NCI-H2196 treated with DMSO at 0.1 percent for 48 hours (cell line): ENCODE data around the gene CAMTA1.

ENCODE experiments used
- DNase-seq: peaks from one replicate; lab custom pipeline; 2025; ENCODE audit not compliant: unreplicated experiment; lab: John Stamatoyannopoulos, UW

CAMTA1 gene

DNA sequence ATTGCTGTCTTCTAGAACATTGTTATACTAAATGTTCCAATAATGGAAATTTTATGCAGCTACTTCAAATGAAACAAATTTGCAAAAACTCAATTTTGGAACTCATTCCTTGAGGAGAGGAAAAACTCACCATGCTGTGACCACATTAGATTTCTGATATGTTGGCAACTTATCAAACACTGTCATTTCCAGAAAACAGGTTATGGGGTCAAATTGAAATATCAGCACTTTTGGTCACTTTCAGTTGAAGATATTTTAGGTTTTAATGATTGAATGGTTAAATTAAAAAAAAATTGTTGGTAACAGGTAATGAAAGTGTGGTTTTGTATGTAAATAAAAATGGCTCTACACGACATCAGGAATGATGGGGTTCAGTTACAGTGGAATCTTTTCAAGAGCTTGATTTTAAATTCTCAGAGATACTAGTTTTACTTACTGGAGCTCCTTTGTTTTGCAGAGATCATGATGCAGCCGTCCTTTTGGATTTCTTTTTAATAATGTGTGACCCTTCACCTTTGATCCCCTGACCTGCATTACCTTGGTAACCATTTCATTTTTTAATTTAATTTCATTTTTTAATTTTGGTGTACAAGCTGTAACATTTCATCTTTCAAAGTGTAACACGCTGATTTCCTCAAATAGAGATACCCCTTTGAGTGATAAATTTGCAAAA lies 86.2 kb downstream of the CAMTA1 start:
- no peak for DNase-seq

DNA sequence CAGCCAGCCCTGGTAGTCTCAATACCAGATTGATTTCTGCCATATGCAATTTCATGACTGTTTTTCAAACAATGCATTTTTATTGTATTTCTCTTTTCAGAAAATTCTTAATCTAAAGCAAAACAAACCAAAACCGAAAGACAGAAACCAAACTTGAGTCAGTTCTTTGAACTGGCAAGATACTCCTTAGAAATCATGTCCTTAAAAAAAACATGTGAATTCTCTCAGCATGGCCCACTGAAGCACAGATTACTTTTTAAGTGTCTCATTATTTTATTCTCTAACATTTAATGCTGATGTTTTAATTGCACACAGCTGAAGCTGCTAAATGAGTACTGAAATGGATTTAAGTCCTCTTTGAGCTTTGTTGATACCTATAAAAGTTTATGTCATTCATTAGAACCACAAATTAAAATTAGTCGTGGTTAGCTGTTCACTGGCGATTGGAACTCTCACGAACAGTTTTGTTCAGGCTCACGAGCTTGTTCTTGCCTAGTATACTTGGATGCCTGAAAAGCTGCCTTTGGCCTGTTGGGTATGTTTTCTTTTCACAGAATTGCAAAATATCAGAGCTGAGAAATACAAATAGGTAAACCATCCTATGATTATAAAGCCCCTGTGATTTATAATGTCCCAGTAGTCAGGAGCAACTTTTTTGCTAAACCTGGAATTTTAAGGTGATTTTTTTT lies 87.5 kb downstream of the CAMTA1 start:
- DNase-seq, result no peak

DNA sequence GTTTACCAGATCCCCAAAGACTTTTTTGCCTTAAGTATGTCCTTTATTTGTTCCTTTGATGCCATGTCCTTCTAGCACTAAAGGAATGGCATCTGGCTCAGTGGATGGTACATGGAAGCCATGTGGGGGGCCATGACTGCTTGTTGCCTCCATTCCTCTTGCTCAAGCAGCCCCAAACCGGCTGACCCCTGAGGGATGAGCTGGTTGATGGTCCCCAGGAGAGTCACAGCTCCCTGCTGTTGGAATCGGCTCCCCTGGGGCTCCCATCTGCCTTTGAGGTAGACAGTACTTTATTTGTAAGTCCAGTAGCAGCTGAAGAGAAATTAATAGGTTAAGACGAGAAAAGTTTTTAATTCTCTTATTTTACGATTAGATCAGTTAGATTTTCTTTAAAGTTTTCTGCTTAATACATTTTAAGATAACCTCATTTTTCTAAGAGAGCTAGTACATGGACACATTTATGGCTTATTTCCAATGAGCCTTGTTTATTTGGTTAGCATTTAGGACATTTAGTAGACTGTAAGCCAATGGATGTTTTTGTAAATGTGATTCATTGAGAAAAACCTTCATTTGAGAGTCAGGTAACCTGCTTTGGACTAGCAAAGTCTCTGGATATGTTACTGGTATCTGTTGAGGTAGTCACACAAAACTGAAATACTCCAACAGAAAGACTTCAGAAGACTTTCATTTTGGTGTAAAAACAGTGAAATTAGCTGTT lies 88.2 kb downstream of the CAMTA1 start:
- no peak for DNase-seq

DNA sequence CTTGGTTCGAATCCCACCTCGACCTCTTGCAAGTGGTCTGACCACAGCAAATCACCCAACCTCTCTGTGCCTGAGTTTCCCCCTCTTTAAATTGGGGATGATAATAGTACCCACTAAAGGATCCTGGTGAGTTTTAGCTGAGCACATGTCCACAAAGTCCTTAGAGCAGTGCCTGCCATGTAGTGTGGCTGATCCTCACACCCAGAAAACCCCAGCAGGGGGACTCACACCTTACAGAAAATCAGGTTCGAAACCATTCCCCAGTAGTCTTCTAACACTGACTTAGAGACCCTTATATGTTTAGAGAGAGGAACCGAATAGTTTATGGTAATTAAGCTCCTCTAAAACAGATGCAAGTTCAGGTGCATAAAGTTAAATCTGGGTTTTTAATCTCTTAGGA lies 89.0 kb downstream of the CAMTA1 start:
- DNase-seq, result no peak

DNA sequence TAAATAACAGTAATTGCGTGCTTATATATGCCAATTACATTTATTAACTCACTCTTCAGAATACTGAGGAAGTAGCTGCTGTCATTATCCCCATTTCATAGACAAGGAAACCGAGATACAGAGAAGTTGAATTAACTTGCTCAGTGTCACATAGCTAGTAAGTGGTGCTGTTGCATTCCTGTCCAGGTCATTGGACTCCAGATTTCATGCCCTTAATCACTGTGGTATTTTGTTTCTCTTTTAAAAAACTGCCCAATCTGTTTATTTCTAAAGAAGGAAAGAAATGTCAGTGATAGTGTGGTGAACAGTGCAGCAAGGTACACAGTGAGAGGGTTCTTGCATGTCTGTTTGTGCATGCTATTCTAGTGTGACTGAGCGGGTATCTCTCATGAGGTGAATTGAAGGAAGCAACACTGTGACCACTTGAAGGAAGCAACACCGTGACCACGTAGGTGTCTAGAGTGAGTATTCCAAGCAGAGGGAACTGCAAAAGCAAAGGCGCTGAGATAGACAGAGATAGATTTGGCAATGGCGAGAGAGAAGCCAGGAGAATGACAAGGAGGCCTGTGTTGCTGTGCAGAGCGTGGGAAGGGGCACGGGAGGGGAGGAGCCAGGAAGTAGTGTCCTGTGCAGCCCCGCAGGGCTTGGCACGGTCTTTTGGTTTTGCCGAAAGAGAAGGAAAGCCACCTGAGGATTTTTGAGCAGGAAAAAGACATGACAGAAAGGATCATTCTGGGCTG lies 95.9 kb downstream of the CAMTA1 start:
- DNase-seq, result no peak

DNA sequence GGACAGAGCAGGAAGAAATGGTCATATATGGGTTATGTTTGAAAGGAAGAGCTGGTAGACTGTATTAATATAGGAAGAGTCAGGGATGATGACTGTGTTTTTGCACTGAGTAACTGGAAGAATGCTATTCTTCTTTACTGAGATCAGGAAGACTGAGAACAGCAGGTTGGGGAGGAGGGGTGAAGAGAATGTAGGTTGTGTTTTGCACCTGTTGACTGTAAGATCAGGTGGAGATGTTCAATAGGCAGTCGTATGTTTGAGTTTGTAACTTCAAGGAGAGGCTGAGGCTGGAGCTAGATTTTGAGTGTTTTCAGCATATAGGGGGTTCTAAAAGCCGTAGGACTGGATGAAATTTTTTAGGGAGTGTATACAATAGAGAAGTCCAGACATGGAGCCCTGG lies 97.2 kb downstream of the CAMTA1 start:
- DNase-seq, result no peak

DNA sequence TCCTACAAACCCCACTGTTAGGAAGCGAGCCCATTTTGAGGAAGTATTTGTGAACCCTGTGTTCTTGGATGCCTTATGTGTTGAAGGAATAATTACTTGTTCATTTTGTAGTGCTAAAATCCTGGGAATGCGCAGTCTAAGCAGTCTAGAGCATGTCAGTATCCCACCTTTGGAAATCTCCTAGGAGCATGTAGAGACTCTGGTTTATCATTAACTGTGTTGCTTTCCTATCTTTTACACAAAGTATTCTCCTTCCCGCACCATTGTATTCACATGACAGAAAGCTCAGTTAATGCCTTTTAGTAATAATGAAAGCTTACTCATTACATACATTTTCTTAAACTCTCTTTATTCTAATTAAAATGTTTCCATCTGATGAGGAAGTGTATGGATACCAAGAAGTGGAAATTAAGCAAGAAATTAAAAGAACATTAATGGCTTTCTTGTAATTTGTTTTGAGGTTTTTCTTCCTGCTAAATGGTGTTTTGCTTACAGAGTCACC lies 99.4 kb downstream of the CAMTA1 start:
- DNase-seq, result no peak

DNA sequence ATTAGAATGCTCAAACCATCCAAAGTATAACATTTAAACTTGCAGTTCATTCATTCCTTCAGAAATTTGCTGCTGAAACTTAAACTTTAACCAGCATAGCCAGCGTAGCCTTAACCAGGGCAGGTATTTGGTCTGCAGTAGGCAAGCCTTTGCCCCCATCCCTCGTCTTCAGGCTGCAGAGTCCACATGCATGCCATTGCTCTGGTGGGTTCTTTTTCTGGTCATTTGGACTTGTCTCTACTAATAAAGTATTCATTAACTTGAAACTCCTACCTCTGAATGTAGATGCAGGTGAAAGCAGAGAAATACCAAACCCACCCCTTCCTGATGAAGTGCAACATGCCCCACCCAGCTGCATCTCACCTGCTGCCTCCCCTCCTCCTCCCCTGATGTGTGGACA lies 100.2 kb downstream of the CAMTA1 start:
- no peak for DNase-seq

DNA sequence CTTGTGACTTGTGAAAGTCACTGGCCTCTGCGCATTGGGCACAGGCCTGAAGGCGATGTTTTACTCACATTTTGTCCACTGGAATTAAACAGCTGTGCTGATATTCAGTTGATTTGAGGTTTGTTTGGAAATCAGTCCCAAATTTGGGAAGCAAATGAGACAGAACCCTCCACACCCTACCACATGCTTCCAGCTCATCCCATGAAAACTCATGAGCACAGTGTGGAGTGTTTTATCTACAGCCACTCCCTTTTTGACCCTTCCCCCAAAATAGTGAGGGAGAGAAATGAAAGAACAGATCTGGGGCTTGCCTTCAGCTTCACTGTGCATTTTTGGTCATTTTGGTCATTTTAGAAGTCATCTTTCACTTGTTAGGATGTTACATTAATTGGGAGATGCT lies 101.3 kb downstream of the CAMTA1 start:
- no peak for DNase-seq

DNA sequence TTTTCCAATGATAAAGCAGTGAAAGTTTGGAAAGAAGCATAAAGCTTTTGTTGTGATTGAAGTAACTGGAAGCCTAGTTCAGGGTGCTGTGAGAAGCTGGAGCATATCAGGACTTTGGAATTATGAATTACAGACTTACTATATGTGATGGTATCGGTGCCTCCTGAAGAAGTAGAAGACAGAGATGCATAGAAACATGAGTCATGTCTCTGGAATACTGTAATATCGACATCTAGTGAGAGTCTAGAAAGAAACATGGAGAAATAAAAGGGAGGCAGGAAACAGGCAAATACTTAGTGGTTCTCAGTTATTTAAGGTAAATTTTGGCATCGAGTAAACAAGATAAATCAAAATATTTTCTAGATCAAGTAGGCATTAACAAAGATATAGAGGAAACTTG lies 103.0 kb downstream of the CAMTA1 start:
- no peak for DNase-seq

DNA sequence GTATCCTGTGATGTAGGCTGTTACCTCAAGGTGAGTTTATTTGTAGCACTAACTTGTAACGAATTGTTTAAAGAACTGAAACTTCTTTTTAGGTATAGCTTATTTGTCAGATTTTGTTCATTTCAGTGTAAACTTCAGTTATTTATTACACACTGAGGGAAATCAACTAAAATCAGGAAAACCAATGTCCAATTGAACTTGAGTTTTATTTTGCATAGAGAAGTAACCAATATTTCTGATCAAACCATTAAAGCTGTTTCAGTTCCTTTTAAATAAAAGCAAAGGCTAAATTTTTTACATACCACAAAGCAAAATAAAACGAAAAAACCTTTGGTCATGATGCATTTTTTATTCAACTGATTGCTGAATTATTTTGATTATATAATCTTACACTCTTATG lies 103.6 kb downstream of the CAMTA1 start:
- DNase-seq, result no peak

DNA sequence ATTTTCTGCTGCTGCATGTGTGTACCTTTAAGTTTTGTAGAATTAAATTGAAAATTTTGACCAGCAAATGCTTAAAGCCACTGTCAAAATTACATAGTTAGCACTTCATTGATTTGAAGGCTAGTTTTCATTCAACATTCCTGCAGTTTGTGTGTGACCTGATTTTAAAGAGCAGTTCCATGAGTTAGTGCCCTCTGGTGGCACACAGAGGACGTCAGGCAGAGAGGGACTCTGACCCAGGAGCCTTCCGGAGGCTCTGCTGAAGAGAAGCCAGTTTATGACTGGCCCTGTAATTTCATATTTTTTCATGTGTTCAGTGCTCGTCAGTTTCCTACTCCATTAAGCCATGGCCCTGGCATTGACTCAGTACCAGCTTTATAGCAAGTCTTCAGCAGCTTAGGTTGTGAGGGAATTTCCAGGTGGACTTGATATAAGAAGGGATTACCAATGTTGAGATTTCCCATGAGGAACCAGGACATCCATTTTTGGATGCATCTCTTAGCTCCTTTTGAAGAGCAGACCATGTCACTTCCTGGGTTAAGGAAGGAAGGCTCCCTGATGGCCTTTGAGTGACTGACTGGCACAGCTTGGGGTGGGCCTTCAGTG lies 104.7 kb downstream of the CAMTA1 start:
- DNase-seq, result peak; percentile 3

DNA sequence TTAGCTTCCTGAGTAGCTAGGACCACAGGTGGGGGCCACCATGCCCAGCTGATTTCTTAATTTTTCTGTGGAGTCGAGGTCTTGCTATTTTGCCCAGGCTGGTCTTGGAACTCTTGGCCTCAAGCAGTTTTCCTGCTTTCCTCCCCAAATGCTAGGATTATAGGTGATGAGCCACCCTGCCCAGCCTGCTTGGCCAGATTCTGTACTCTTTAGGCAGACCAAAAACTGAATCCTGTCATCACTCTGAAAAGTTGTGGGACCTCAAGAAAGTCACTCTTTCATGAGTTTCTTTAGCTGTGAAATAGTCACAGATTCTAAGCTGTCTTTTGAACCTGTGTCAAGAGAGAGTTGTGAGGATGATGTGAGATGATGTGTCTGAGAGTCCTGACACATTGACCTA lies 105.4 kb downstream of the CAMTA1 start:
- DNase-seq, result no peak

DNA sequence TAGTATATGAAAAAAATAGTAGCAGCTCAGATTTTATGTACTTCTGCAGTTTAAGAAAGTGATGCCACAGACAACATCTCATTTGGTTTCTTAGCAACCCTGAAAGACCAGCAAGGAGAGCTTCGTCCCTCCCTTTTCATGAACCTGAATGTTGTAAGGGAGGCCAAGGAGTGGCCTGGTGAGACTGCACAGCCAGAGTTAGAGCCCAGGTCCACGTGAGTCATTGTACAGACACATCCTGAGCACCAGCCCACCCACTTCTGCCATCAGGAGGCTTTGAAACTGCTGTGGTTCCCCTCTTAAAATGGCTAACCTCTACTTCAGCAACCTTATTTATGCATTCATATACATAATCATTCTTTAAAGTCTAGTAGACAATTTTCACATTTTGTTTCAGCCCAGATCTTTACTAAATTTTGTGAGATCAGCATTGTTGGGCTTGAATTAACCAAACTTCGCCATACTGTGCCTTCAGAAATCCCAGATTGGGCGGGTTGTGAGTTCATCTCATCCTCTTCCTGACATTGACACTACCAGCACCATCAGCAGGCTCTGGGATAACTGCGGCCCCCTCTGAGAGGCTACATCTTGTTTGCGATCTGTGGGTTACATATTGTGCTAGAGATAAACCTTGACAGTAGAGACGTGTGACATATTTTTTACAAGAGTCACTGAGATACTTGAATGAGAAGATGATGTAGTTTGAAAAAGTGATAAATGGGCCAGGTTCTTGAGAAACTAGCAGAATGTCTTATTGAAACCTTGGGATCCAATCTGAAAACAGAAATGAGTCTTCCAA lies 106.7 kb downstream of the CAMTA1 start:
- no peak for DNase-seq

DNA sequence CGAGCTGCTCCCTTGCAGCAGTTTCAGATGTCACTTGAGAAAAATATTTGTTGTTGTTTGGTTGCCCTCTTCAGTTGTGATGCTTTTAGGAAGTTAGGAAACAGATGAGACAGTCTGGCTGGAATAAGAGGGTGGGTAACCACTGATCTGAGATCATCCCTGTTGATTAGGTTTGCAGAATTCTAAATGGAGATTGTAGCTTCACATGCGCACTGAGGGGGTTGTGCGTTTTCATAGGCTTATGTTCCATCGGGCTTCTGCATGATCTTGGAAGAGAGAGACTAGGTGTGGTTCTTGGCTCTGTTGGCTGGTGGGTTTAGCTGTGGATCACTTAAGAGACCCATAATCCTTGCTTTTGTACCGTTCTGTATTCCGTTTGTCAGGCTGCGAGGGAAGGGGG lies 108.1 kb downstream of the CAMTA1 start:
- no peak for DNase-seq

DNA sequence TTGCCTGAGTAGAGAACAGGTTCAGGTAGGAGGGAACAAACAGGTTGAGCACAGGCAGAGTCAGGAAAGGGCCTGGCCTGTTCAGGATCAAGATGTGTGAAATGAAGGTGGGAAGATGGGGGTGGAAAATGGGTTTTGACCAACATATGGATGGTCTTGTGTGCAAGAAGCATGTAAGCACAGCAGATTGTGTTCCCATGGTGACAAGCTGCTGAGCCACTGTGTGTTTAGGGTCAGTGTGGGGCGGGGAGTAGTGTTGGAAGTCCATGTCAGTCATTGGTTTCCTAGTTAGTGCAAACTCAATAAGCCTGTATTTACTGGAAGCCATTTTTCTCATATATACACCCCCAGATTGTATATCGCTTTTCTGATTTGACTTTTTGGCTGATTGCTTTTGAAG lies 111.9 kb downstream of the CAMTA1 start:
- DNase-seq, result no peak

DNA sequence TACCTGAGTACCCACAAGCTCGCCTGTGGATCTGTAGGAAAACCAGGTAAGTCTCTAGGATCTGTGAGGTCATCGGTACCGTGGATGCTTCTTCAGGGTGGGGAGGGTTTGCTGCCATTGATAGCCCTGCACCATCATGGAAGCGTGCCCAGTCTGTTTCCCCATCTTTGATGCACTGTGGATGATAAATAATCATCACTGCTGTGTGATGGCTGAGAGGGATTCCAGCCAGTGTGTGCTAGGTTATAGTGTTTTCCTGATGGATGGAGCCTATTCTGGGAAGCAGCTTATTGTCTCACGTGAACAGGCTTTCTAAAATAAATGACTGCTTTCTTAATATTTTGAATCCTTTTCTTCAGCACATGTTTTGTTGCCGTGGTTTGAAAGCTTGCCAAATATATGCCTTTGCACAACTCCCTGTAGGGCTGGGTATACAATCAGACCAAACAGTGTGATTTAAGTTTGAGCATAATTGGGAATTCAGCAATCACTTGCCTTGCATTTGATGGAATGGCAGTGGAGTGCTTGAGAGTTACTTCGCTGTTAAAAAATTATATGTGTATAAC lies 113.8 kb downstream of the CAMTA1 start:
- DNase-seq, result no peak

DNA sequence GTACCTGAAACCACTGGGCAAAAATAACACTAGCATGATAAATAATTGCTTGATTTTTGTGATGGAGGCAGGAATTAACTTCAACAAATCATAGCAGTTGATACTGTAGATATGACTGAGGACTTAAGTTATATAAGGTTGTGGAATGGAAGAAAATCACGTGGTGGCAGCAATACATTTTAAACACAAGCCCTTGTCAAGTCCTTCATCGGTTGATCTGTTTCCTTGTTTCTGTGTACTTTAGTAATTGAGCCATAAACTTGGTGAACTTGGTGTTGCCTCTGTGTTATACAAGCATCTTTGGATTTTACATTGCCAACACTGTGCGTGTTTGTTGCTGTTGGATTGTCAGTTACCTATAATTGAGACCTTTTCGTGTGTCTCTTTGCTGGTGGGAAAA lies 114.4 kb downstream of the CAMTA1 start:
- DNase-seq, result no peak

DNA sequence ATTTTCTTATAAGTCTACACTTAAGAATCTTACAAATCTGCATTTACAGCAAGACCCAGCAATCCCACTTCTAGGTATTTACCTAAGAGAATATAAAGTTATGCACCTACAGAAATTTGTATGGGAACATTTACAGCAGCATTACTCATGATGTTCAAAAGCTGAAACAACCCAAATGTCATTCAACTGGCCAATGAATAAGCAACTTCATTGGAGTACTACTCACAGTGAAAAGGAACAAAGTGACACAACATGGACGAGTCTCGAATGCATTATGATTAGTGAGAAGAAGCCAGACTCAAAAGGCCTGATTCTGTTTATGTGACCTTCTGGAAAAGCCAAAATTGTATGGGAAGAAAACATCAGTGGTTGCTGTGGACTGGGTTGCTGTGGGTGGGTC lies 116.9 kb downstream of the CAMTA1 start:
- DNase-seq, result no peak
